NCI-H1048 (cell line): ENCODE results near the gene CDC25B.

Experiments used
- DNase-seq: peaks from one replicate; lab custom pipeline; 2025; lab: John Stamatoyannopoulos, UW

Gene CDC25B

GRCh38 chr20:3764659-3765058, 31.5 kb upstream of the CDC25B start:
- no peak for DNase-seq

GRCh38 chr20:3765171-3765882, 30.8 kb upstream of the CDC25B start:
- no peak for DNase-seq

- no peak for DNase-seq
Observed at GRCh38 chr20:3766422-3767109, 29.5 kb upstream of the CDC25B start.

- DNase-seq = no peak
Observed at GRCh38 chr20:3767110-3767426, 29.0 kb upstream of the CDC25B start.

- DNase-seq = peak; percentile 92
Observed at GRCh38 chr20:3767427-3768341, 28.4 kb upstream of the CDC25B start, which contains the start of gene ADISSP. Gene ADISSP (minus strand): TSS chr20:3767753. CDS start chr20:3760100, 7,653 bp downstream.

GRCh38 chr20:3768342-3769130, 27.6 kb upstream of the CDC25B start:
- peak; percentile 25 for DNase-seq

GRCh38 chr20:3771552-3772058, 24.5 kb upstream of the CDC25B start:
- no peak for DNase-seq

- DNase-seq = no peak
Observed at GRCh38 chr20:3775457-3776108, 20.5 kb upstream of the CDC25B start.

GRCh38 chr20:3777381-3777715, 18.8 kb upstream of the CDC25B start:
- no peak for DNase-seq

- no peak for DNase-seq
Observed at GRCh38 chr20:3777716-3778629, 18.1 kb upstream of the CDC25B start.

GRCh38 chr20:3778976-3779375, 17.1 kb upstream of the CDC25B start:
- no peak for DNase-seq

GRCh38 chr20:3781153-3781910, 14.8 kb upstream of the CDC25B start, which contains the start of gene SPEF1:
Gene SPEF1 (minus strand): TSS chr20:3781448. CDS start chr20:3781287, 161 bp downstream.
- peak; percentile 72 for DNase-seq

GRCh38 chr20:3782597-3782996, 13.5 kb upstream of the CDC25B start:
- DNase-seq = no peak

- no peak for DNase-seq
Observed at GRCh38 chr20:3783068-3783489, 13.0 kb upstream of the CDC25B start.

GRCh38 chr20:3783511-3784195, 12.5 kb upstream of the CDC25B start:
- DNase-seq = no peak

- DNase-seq = no peak
Observed at GRCh38 chr20:3784216-3784853, 11.8 kb upstream of the CDC25B start.

- DNase-seq = no peak
Observed at GRCh38 chr20:3784863-3785239, 11.3 kb upstream of the CDC25B start.
